ENCODE results near the gene LTC4S.

Gene LTC4S

DNA sequence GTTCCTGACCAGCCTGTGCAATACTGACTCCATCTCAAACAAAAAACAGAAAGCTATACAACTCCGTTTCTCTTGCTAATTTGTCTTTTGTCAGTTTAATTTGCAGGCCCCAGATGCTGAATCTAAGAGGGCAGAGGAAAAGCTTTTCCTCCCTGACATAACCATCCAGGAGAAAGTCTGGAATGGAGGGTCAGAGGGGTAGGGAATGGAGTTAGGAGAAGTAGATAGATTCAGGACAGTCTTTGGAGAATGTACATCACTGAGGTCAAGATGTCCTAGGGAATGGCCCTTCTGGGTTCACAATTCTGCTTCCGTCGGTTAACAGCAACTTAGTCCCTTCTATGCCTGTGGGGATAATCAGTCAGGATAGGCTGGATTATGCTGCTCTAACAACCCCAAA, 20.3 kb downstream of the LTC4S start:
- no peak for DNase-seq

GRCh38 chr5:179815491-179816249, 21.9 kb downstream of the LTC4S start:
- no peak for DNase-seq

GRCh38 chr5:179816401-179816795, 22.6 kb downstream of the LTC4S start:
- no peak for DNase-seq

- DNase-seq, result no peak
Observed at GRCh38 chr5:179816796-179817469, 23.1 kb downstream of the LTC4S start.

DNA sequence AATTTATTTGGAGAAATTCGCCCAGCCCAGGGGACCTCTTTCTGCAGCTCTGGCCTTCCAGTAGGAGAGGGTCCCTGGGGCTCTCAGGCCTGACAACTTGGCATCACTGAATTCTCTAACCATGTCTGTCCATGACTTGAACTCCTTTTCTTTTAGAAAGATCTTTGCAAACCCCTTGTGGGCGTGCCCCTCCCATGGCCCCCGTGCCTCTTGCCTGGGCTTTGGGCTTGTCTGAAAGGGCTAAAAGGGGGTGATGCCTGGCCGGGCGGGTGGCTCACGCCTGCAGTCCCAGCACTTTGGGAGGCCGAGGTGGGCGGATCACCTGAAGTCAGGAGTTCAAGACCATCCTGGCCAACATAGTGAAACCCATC, 23.7 kb downstream of the LTC4S start:
- DNase-seq, result no peak

DNA sequence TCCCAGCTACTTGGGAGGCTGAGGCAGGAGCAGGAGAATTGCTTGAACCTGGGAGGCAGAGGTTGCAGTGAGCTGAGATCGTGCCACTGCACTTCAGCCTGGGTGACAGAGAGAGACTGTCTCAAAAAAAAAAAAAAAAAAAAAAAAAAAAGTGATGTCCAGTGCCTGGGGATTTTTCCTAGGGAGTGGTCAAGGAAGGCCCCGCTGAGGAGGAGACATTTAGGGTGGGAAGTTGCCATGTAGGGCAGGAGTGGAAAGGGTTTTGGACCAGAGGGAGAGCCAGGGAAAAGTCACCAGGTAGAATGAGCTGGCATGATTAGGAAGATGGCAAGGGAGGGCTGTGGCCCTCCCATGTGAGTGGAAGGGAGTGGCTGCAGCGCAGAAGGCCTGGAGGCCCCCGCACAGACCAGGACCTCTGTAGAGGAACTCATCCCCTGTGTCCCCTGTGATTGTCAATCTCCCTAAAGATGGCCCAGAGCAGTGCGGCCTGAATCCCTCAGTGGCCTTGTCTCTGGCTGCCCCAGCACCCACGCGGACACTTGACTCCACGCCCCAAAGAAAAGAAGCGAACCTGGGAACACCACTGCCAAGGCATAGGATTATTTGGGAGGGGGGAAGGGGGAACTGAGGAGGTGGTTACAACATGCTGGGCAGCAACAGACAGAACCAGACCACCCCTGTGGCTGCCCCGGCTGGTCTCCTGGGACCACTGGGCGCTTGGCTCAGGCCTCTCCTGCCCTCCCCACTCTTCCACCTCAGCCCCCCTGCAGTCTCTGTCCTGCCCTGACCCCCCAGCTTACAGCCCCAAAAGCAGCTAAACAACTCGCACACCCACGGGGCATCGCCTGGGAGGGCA, 24.3 kb downstream of the LTC4S start:
- DNase-seq, result no peak

DNA sequence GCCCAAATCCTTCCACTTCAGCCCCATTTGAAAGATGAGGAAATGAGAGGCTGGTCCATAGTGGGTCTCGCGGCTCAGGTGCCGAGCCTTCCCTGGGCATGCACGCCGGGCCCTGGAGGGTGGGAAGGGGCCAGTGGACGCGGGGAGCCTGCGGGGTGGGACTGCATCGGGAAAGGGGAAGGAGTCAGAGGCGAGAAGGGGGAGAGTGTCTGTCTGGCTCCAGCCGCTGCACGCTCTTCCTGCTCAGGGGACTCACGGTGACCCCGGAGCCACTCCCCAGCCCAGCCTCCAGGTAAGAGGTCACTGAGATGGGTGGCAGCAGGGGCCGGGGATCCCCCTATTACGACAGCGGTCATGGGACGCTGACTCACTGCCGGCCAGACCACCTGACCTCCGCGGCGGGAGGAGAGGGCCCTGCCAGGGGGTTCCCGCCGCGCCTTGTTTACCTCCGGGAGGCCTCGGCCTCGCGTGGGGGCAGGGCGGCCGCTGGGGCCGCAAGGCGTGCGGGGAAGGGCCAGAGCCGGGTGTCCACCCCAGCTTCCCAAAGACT, 25.0 kb downstream of the LTC4S start:
- DNase-seq, result peak; percentile 79 to 83

GRCh38 chr5:179819296-179820126, 25.7 kb downstream of the LTC4S start:
- DNase-seq, result peak; percentile 46 to 53

GRCh38 chr5:179820127-179820482, 26.3 kb downstream of the LTC4S start:
- no peak for DNase-seq

DNA sequence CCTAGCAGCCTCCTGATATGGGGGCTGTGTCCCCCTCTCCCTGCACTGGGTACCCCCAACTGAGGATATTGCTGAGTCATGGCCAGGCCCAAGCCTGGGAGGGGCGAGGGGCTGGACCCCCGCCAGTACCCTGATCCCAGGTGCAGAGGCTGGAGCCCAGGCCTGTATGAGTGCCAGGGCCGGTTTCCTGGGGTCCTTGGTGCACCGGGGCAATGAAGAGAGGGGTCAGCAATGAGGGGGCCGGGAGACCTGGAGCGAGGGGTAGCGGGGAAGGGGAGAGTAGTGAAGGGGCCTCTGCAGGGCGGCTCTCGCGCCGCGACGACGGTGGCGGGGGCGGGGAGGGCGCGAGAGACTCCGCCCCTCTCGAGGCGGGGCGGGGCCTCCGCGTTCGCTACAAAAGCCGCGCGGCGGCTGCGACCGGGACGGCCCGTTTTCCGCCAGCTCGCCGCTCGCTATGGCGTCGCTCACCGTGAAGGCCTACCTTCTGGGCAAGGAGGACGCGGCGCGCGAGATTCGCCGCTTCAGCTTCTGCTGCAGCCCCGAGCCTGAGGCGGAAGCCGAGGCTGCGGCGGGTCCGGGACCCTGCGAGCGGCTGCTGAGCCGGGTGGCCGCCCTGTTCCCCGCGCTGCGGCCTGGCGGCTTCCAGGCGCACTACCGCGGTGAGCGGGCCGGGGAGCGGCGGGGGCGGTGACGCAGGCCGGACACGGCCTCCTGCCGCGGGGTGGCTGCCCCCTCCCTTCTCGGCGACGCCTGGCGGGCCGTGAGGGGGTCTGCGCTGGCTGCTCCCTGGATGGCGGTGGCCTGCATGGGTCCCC, 26.9 kb downstream of the LTC4S start, which contains the start of gene SQSTM1:
Gene SQSTM1 (plus strand): TSS at position 423 of the 815 bp plus-strand sequence. CDS start 32 bp downstream, at position 455.
- peak; percentile 82 to 85 for DNase-seq

DNA sequence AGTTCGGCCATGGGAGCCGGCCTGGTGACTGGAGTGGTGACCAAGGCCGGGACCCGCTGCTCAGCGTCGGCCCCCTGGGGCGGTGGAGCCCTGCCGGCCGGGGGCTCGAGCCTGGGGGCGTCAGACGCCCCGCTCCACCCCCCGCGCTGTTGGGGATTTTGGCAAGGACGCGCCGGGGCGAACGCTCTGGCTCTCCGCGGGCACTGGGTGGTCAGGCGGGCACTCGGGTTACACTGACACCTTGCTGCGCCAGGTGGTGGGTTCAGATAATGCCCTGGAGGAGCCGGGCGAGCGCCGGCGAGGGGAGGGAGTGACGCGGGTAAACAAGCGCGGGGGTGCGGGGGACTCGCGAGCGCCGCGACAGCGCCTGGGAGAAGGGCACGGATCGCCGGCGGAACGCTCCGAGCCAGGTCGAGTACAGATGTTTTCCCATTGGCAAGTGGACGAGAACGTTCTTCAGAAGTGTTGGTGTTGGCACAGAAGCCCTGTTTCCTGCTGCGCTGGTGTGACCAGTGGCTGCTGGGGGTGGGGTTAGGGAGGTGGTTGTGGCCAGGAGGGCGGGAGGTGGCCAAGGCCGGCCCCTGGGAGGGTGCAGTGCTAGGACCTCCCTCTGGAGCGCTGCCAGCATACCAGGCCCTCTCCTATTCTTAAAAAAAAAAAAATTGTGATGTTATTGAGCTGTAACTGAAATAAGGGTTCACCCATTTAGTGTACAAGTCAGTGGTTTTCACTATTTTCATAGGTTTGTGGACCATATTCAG, 27.7 kb downstream of the LTC4S start:
- peak; percentile 86 to 87 for DNase-seq

GRCh38 chr5:179822059-179822432, 28.3 kb downstream of the LTC4S start:
- DNase-seq, result no peak

GRCh38 chr5:179822444-179822990, 28.7 kb downstream of the LTC4S start:
- no peak for DNase-seq

DNA sequence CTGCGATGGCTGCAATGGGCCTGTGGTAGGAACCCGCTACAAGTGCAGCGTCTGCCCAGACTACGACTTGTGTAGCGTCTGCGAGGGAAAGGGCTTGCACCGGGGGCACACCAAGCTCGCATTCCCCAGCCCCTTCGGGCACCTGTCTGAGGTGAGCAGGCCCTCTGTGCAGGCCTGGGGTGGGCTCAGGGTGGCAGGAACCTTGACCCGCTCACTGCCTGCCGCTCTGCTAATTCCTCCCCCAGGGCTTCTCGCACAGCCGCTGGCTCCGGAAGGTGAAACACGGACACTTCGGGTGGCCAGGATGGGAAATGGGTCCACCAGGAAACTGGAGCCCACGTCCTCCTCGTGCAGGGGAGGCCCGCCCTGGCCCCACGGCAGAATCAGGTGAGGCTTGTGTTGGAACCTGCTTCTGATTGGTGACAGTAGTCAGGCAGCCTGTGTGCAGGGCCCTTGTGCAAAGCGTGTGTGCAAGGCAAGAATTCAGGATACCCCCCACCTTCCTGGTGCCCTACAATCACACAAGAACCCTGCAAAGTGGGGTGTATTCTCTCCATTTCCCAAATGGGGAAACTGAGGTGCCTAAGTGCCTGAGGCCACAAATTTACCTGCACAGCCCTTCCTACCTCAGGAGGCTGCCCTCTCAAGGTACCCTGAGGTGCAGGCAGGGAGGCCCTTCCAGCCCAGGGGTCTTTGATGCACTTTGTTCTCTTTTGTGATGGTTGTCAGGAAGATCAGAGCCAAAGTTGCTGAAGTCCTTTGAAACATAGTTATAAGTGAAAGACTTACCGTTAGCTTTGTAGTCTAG, 30.4 kb downstream of the LTC4S start:
- no peak for DNase-seq

DNA sequence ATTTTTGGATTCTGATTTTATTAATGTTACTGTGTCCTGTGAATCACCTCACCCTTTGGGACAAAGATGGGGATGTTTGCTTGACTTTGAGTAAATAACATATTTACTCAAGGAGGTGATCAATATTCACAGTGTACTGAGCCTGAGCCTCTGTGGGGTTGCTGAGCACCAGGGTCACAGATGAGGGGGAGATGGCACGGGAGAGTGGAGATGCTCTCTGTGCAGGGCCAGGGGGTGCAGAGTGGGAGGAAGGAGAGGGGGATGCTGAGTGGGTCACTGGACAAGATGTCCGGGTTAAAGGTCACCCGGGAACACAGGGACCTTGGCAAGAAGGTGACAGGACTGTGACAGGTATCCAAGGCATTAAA, 30.9 kb downstream of the LTC4S start:
- DNase-seq, result no peak

DNA sequence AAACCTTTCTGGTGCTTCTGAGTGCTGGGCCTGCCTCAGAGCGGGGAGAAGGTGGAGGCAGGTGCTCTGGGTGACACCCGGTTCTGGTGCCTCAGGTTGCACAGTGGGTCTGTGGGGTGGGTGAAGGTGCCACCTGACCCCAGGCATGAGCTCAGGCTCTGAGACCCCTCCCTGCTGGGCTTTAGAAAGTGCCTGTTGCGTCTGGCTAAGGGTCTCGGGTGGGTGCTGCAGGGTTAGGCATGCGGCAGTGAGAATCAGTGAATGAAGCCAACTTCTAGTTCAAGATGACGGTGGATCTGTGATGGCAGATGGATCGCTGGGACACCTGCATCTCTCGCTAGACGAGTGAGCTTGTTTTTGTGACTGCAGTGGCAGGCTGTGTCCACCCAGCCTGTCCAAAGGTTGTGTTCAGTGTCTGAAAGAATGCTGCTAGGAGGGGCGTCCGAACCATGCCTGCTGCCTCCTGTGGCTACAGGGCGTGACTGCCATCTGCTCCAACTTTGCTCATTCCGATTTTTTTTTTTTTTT, 31.9 kb downstream of the LTC4S start:
- DNase-seq, result no peak

- peak; percentile 67 for DNase-seq
Observed at GRCh38 chr5:179827680-179828079, 33.9 kb downstream of the LTC4S start.

DNA sequence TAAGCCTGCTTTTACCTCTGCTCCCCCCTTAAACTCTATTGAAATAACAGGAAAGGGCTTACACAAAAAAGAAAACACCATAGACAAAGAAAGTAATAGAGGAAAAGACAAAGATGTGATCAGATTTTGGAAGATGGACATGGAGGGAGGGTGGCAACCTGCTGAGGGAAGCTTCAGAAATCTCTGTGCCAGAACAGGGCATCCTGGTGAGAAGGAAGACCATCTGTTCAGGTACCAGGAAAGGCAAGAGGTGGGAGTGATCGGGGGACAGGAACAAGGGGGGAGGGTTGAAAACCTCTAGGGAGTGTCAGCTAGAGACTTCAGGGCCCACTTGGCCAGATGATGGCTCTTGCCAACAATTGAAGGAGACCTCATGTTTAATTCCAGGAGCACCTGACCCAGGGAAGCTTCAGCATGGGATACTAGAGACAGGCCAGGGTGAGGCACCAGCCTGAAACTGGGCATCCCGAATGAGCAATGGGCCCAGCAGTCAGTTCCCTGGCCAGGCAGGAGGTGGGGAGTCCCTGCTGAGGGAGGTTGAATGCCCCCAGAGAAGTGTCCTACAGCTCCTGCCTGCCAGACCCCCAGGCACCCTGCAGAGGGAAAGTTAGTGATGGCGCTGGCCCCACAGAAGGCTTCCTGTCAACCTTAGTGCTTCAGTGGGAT, 35.1 kb downstream of the LTC4S start:
- no peak for DNase-seq

Data from stimulated activated CD4-positive, alpha-beta T cell treated with anti-CD3 and anti-CD28 coated beads, Interleukin-2, amount 100 ng/mL, for 24 hours (primary cell).